Measurements from ENCODE around the gene COL6A3.

Gene COL6A3

DNA sequence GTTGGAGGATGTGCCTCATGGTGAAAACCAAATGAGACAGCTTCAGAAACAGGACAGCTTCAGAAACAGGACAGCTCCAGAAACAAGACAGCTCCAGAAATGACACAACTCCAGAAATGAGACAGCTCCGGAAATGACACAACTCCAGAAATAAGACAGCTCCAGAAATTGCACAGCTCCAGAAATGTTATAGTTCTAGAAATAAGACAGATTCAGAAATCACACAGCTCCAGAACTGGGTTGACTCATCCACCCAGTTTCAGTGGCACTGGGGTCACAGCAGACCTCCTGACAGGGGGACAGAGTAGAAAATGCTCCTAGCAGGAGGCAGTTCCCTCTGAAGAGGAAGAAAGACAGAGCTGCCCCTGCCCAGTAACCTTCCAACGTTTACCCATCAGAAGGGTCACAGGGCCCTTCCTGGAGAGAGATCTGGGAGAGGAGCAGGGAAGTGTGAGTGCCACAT lies 26.9 kb upstream of the COL6A3 start:
- DNase-seq (ENCODE audit: low read depth) = no peak

DNA sequence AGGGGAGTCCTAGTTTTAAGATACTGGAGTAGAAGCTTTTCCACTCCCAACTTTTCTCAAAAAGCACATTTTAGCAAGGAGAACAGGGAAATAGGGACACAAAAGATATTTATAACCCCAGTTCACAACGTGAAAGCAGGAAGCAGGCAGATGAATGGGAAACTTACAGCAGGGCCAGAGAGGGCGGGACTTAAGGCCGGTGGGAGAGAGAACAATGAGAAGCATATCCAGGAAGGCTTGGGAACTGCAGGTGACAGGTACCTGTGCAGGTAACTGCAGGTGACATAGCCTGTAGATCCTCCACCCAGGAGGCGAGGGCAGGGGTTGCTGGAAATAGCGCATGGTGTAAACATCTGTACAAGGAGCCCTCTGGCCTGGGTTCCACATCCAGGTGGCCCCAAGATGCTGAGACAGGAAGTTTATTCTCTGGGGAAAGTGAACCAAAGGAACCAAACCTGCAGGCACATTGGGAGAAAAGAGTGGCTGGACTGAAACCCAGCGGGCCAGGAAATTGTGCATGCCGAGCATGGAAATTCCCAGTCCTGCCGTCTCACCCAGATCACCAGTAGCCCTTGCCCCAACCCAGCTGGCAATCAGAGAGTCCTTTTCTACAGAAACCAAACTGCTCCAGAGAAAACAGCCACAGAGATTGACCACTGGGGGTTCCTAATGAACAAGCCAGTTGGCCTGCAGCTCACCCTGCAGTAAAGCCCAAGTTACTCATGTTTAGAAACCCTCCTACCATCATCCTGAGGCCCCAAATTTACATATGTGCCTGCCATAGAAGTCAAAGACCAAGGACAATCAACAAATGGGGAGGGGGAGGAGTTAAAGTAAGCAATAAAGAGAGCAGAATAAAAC lies 24.3 kb upstream of the COL6A3 start:
- DNase-seq (ENCODE audit: low read depth) = no peak

DNA sequence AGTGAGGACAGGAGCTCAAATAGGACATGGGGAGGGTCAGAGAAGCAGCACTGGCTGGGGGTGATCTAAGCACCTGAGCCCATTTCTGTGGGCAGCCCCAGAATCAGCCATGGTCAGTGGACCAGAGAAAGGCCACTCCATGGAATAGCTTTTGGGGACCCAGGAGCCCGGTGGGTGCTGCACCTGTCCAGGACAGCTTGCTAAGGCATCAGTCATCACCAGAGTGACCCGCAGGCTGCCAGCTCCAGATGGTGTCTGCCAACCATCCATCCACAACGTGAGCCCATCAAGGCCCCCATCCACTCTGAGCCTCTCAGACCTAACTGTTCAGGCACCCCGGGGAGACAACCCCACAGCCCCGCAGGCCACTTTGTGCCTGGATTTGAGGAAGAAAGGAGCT lies 23.6 kb upstream of the COL6A3 start:
- no peak for DNase-seq (ENCODE audit: low read depth)

DNA sequence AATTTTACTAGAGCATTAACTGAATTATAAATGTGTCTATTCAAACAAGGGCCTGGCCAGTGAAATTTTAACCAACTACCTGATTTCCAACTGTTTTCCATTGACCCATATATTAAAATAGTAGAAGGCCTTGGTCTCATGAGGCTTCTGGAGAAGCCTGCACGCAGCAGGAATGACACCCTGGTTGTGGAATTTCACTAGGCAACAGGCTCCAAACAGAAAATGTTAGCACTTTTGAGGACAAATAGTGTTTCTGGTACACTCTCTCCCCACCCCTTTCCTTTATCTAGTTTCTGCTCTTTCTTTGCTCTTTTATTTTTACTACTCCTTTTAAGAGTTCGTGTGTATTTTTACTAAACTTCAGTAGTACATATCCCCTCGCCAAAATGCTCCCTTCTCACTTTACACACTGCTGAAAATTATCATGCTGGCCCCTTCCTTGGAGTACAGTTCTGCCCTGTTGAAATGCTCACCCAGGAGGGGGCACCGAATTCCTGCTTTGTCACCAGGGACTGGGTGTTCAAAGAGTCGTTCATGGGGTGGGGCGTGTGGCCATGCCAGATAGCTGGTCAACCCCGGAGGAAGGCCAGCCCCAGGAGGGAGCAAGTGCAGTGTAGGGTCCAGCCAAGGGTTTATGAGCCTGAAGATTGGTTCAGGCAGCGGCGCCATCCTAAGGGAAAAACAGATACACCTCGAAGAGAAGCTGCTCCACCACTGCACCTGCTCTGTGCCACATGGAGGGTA lies 22.1 kb upstream of the COL6A3 start:
- no peak for DNase-seq (ENCODE audit: low read depth)

DNA sequence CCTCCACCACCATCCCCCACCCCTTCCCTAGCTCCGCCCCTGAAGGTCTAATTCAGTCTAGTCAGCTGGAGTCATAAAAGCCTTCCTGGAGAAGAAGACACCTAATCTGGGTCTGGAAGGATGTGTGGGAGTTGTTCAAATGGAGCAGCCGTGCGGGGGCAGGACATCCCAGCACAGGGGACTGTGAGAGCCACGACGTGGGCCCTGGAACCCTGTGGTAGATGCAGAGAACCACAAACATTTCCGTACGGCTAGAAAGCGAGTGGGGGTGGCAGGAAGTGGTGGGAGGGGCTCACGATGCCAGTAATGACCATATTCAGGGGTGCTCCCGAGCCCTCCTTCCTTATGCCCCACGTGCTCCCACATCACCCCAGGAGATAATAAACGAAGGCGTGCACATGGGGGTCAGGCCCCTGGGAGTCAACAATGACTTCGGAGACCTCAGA lies 20.9 kb upstream of the COL6A3 start:
- DNase-seq (ENCODE audit: low read depth) = peak; percentile 66

GRCh38 chr2:237433920-237434676 lies 20.1 kb upstream of the COL6A3 start:
- DNase-seq (ENCODE audit: low read depth) = no peak

DNA sequence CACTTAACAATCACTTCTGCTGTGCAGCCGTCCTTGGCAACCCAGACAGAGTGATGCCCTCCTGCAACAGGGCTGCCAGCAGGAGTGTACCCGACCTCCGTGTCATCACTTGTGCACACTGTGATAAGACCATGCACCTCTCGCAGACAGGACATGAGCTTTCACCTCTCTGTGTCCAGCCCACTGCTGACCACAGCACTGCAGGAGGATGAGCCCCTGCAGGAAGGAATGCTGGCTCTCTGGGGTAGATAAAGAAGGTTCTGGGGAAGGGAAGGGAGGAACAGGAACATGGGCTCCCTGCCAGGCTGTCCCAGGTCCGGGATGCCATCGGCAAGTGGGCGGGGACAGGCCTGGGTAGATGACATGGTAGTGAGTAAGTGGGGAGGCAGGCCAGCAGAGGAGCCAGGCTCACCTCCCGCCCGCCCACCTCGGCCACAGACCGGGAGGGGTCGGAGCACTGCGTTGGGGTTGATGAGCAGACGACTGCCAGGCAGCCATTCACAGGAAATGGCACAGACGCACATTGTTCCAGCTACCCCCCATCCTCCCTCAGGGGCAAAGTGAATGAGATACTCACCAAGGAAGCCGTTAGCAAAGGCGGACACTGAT lies 18.6 kb upstream of the COL6A3 start:
- DNase-seq (ENCODE audit: low read depth) = peak; percentile 69

GRCh38 chr2:237431837-237432236 lies 17.9 kb upstream of the COL6A3 start:
- DNase-seq (ENCODE audit: low read depth) = no peak

DNA sequence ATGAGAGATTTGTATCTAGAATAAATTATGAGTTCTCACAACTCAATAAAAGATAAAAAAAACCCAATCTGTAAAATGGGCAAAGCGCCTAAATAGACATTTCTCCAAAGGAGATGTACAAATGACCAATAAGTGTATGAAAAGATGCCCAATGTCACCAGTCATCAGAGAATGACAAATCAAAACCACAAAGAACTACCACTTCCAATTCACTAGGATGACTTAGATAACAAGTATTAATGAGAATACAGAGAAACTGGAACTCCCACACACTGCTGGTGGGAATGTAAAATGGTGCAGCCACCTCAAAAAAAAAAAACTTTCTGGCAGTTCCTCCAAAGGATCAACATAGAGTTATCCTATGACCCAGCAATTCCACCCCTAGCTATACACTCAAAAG lies 17.4 kb upstream of the COL6A3 start:
- no peak for DNase-seq (ENCODE audit: low read depth)

DNA sequence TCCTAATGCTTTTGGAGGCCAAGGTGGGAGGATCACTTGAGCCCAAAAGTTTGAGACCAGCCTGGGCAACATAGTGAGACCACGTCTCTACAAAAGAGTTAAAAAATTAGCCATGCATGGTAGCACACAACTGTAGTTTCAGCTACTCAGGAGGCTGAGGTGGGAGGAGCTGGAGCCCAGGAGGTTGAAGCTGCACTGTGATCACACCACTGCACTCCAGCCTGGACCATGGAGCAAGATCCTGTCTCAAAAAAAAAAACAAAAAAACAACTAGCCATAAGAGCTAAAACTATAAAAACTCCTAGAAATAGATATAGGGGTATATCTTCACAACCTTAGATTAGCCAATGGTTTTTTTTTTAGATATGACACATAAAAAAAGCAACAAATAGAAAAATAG lies 16.9 kb upstream of the COL6A3 start:
- DNase-seq (ENCODE audit: low read depth) = no peak

- no peak for DNase-seq (ENCODE audit: low read depth)
Measured at GRCh38 chr2:237429753-237430152, 15.8 kb upstream of the COL6A3 start.

DNA sequence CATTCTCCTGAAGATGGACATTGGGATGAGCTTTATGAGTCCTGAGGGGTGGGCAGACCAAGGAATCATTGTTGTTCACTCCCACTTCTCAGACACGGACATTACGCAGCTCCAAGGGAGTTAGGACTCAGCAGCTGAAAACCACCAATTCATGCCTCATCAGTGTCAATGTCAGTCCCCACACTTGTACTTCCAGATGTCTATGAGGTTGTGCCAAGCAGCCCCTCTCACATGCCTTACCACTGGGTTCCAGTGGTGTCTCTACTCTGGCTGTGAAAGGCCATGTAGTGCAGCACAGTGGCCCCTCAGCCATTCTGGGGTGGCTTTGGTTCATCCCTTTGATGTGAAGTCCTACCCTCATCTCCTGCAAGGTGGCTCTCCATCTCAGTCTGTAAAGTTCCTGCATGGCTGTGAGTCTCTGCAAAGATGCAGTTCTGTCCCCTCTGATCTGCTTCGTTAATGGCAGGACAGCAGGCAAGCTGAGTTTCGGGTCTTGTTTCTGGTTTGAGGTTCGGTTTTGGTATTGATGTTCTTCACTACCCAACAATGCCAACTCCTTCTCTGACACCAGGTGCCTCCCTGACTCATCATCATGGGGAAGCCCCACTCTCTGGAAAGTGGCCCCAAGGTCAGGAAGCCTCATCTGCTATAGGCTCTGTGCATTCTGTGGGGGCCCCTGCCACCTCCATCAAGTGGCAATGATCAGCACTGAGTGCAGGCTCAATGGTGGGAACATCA lies 14.0 kb upstream of the COL6A3 start:
- peak; percentile 39 for DNase-seq (ENCODE audit: low read depth)

- no peak for DNase-seq (ENCODE audit: low read depth)
Measured at GRCh38 chr2:237426517-237426916, 12.6 kb upstream of the COL6A3 start.

DNA sequence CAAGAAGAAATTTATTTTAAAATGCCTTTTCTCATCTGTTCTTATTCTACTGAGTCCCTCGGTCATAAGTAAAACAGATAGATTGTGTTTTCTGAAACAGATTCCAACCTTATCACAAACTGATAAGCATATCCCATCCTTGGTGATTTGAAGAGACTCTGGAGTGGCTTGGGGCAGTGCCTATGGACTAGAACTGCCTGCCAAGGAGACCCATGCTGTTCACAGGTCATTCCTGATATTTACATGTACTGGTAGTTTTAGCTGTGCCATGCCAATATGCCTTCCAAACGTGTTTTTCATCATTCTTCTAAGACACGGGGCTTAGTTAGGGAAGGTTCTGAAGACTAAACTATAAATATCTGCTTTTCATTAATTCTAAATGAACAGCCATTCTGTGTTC lies 11.4 kb upstream of the COL6A3 start:
- DNase-seq (ENCODE audit: low read depth) = no peak

DNA sequence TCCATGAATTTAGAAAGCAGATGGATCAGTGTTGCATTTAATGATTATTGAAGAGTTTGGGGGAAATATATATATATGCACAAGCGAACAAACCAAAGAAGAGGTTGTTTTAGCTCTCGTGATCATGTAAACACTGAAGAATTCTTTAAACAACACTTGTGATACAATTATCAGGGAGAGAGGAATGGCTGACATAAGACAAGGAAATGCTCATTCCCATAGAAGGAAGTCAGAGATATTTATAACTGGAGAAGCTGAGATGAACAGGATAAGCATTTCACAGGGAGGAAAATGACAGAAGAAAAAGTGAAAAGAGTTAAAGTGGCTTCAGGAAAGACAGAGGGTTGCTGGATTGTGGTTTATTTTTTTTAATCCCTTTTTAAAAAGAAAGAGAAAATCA lies 10.6 kb upstream of the COL6A3 start:
- DNase-seq (ENCODE audit: low read depth) = no peak

DNA sequence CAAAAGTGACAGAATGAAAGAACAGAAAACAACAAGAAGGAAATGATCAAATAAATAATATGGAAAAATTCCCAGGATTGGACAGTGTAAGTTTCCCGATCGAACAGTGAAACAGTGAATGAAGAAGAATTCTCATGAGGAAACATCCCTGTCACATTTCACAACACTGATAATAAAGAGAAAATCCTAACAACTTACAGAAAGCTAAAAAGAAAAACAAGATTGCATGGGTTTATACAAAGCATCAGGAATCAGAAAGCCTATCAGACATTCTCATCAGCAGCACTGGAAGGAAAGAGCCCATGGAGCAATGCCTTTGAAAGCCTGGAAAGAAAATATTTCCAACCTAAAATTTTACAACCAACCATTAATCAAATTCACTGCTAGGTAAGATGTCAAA lies 9.9 kb upstream of the COL6A3 start:
- no peak for DNase-seq (ENCODE audit: low read depth)

GRCh38 chr2:237422309-237422708 lies 8.3 kb upstream of the COL6A3 start:
- DNase-seq (ENCODE audit: low read depth) = no peak

GRCh38 chr2:237421542-237422116 lies 7.7 kb upstream of the COL6A3 start:
- peak; percentile 74 for DNase-seq (ENCODE audit: low read depth)

- no peak for DNase-seq (ENCODE audit: low read depth)
Measured at GRCh38 chr2:237418300-237418699, 4.3 kb upstream of the COL6A3 start.

GRCh38 chr2:237412988-237413776 lies 782 bp downstream of the COL6A3 start:
- DNase-seq (ENCODE audit: low read depth) = no peak

Measured in stimulated activated CD8-positive, alpha-beta memory T cell treated with anti-CD3 and anti-CD28 coated beads, Interleukin-12 subunit alpha, Interleukin-12 subunit beta, amount 100 ng/mL, for 1 hour (primary cell).